Esophagus muscularis mucosa (tissue), 4 donors: Measurements from ENCODE around the gene NRROS.

Experiments used
- EP300 ChIP-seq: sonication (generic); formaldehyde crosslinking; IDR thresholded peaks from one replicate; pipeline ENCODE4 v1.6.1; 2017; ENCODE audit warnings: antibody characterized with exemption
- POLR2A ChIP-seq: fragments of 450-650 bp; IDR thresholded peaks from one replicate; pipeline ENCODE4 v1.6.1; 2017; ENCODE audit warnings: antibody characterized with exemption, moderate library complexity, mild to moderate bottlenecking, low read depth
- TF ChIP-seq, protein P1 (sequence below), 3 experiments: fragments of 200-600 bp in 2 of 3; fragments of 450-650 bp in 1 of 3; sonication (generic) in 2 of 3; IDR thresholded peaks; one replicate each; pipeline ENCODE4 v1.5.1; 2017 to 2019; ENCODE audit warnings: antibody characterized with exemption in 3 of 3, mild to moderate bottlenecking in 2 of 3, moderate library complexity in 1 of 3

DNA sequence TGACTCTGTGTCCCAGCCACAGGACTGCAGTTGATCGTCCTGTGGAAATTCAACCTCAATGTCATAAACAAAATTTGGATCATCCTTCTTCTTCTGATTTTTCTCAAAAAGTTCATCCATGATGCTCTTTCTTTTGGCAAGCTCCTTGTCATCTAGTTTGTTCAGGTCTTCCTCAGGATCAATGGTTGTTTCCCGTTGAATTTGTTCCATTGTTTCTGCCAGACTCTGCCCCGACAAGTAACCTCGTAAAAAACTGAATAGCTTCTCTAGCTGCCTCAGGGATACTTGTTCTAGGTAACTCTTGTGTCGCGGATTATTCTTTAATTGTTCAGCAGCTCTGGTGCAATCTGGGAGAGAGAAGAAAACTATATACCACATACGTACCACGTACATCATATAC is 68.1 kb downstream of the NRROS start:
- TF ChIP-seq, protein P1, sequence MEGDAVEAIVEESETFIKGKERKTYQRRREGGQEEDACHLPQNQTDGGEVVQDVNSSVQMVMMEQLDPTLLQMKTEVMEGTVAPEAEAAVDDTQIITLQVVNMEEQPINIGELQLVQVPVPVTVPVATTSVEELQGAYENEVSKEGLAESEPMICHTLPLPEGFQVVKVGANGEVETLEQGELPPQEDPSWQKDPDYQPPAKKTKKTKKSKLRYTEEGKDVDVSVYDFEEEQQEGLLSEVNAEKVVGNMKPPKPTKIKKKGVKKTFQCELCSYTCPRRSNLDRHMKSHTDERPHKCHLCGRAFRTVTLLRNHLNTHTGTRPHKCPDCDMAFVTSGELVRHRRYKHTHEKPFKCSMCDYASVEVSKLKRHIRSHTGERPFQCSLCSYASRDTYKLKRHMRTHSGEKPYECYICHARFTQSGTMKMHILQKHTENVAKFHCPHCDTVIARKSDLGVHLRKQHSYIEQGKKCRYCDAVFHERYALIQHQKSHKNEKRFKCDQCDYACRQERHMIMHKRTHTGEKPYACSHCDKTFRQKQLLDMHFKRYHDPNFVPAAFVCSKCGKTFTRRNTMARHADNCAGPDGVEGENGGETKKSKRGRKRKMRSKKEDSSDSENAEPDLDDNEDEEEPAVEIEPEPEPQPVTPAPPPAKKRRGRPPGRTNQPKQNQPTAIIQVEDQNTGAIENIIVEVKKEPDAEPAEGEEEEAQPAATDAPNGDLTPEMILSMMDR (IDR thresholded peaks at IDR 0.05) = no peak
- TF ChIP-seq EP300 (no peak), POLR2A (no peak)
